HG03378 (cell line): ENCODE results near the gene IL19.
A peak's percentile ranks its signal among the peaks of the same experiment; 100 is the strongest.
"Not testable (repeated sequence)": the region's sequence is repeated elsewhere in the genome, so short reads cannot be mapped to it uniquely, and the experiment has no call there.

ENCODE experiments used
- ATAC-seq: cut with Tn5 transposase; IDR thresholded peaks from one replicate; pipeline ENCODE4 v1.9.1; 2021; ENCODE audit warnings: mild to moderate bottlenecking, moderate library complexity; ENCODE audit not compliant: unreplicated experiment

Gene IL19

GRCh38 chr1:206739411-206740076 lies 31.0 kb upstream of the IL19 start:
- peak; percentile 83 for ATAC-seq

- ATAC-seq, result no peak
These were observed 29.4 kb upstream of the IL19 start for GRCh38 chr1:206741142-206741701.

GRCh38 chr1:206742719-206743383 lies 27.7 kb upstream of the IL19 start:
- no peak for ATAC-seq

GRCh38 chr1:206744683-206745082 lies 25.9 kb upstream of the IL19 start:
- no peak for ATAC-seq

GRCh38 chr1:206745301-206745700 lies 25.3 kb upstream of the IL19 start:
- no peak for ATAC-seq

GRCh38 chr1:206748348-206749030 lies 22.1 kb upstream of the IL19 start:
- ATAC-seq, result no peak

GRCh38 chr1:206751891-206752290 lies 18.7 kb upstream of the IL19 start:
- ATAC-seq, result no peak

GRCh38 chr1:206752481-206752880 lies 18.1 kb upstream of the IL19 start:
- ATAC-seq, result no peak

- ATAC-seq, result no peak
These were observed 17.4 kb upstream of the IL19 start for GRCh38 chr1:206753141-206753540.

- no peak for ATAC-seq
These were observed 16.6 kb upstream of the IL19 start for GRCh38 chr1:206754011-206754410.

- ATAC-seq, result no peak
These were observed 12.9 kb upstream of the IL19 start for GRCh38 chr1:206757524-206758266.

- no peak for ATAC-seq
These were observed 10.0 kb upstream of the IL19 start for GRCh38 chr1:206760590-206760989.

- ATAC-seq, result no peak
These were observed 9.3 kb upstream of the IL19 start for GRCh38 chr1:206761159-206761768.

GRCh38 chr1:206762741-206763364 lies 7.7 kb upstream of the IL19 start:
- ATAC-seq, result not testable (repeated sequence)

GRCh38 chr1:206765771-206766170 lies 4.8 kb upstream of the IL19 start:
- ATAC-seq, result not testable (repeated sequence)

GRCh38 chr1:206766251-206766856 lies 4.2 kb upstream of the IL19 start:
- ATAC-seq, result peak; percentile 42

- ATAC-seq, result peak; percentile 9
These were observed 1.9 kb upstream of the IL19 start for GRCh38 chr1:206768472-206769303.

GRCh38 chr1:206769304-206769731 lies 1.3 kb upstream of the IL19 start:
- ATAC-seq, result peak; percentile 56

- ATAC-seq, result no peak
These were observed 742 bp downstream of the IL19 start for GRCh38 chr1:206771338-206771692.
